Calu3 (cell line): ENCODE measurements around the gene BLTP3A. TPM values are rescaled to one million over a fixed set of nuclear protein-coding genes. Genes with fewer than 3 reads are reported as not detected.

Experiments used
- BruUV-seq: library from RNA; stranded (reverse); fragments of 400-500 nt; replicated peaks from 2 replicates; lab custom pipeline; 2021; lab: Mats Ljungman, UMichigan
- CTCF ChIA-PET: fragments of 300-600 bp; sonication (Branson Sonifier 250); formaldehyde crosslinking; loops from one replicate; lab custom pipeline; 2022; ENCODE audit warnings: antibody characterized with exemption; lab: Charles Lee
- DNase-seq: peaks from one replicate; pipeline ENCODE4 v3.0.0; 2022
- H3K27ac Mint-ChIP-seq: one replicate; pipeline ENCODE4 v1.8.0; 2022; ENCODE audit warnings: mixed read lengths; ENCODE audit not compliant: unreplicated experiment
- H3K27me3 Mint-ChIP-seq: one replicate; pipeline ENCODE4 v1.8.0; 2022; ENCODE audit warnings: mixed read lengths; ENCODE audit not compliant: unreplicated experiment
- H3K36me3 Mint-ChIP-seq: one replicate; pipeline ENCODE4 v1.8.0; 2022; ENCODE audit warnings: mild to moderate bottlenecking, moderate library complexity, mixed read lengths; ENCODE audit not compliant: insufficient read depth, unreplicated experiment
- H3K4me1 Mint-ChIP-seq: one replicate; pipeline ENCODE4 v1.8.0; 2022; ENCODE audit warnings: mild to moderate bottlenecking, low read depth, mixed read lengths; ENCODE audit not compliant: unreplicated experiment
- H3K4me3 Mint-ChIP-seq: one replicate; pipeline ENCODE4 v1.8.0; 2022; ENCODE audit warnings: mild to moderate bottlenecking, low read depth, moderate library complexity, mixed read lengths; ENCODE audit not compliant: unreplicated experiment
- H3K9me3 Mint-ChIP-seq: one replicate; pipeline ENCODE4 v1.8.0; 2022; ENCODE audit warnings: low read depth, mixed read lengths; ENCODE audit not compliant: unreplicated experiment
- CTCF ChIP-seq: fragments of 200-600 bp; IDR thresholded peaks from one replicate; pipeline ENCODE4 v1.8.0; 2022; ENCODE audit warnings: antibody characterized with exemption; ENCODE audit not compliant: unreplicated experiment
- intact Hi-C: fragments of 100-400 bp; cut with micrococcal nuclease; formaldehyde crosslinking; loops from one replicate; pipeline ENCODE4 v1.10.0; 2022; ENCODE audit not compliant: unreplicated experiment
- total RNA-seq: library from RNA; stranded (reverse); gene quantifications from 2 replicates; pipeline ENCODE4 v1.2.3, GENCODE V29; 2022

BLTP3A gene
- total RNA-seq, 1 experiment from 2014 or later, result 33.4 TPM

GRCh38 chr6:34832942-34833341, 41.1 kb downstream of the BLTP3A start:
- Mint-ChIP-seq H3K4me3 (no peak overlapping the region), H3K27ac (no peak overlapping the region), H3K4me1 (no peaks in the 10 kb centered on the region), H3K9me3 (no peaks in the 10 kb centered on the region), H3K27me3 (no peaks in the 10 kb centered on the region), H3K36me3 (peaks cover 37% of the 10 kb centered on the region)
- CTCF ChIA-PET, result interaction anchor here (0.7 kb wide), 1 partner anchor 137 kb away, joined by 8 read pairs; no protein-coding TSS in a partner anchor
- BruUV-seq, result no TSS peak
- intact Hi-C loops, result no loop called here
- no peak for TF ChIP-seq CTCF
- DNase-seq, result no peak

- Mint-ChIP-seq H3K27me3 (no peaks in the 10 kb centered on the region), H3K9me3 (no peaks in the 10 kb centered on the region), H3K36me3 (peaks cover 57% of the 10 kb centered on the region), H3K27ac (no peak overlapping the region), H3K4me3 (no peak overlapping the region), H3K4me1 (no peaks in the 10 kb centered on the region)
- CTCF ChIA-PET, result no interaction called here
- TF ChIP-seq CTCF, result no peak
- intact Hi-C loops, result no loop called here
- BruUV-seq, result no TSS peak
- no peak for DNase-seq
Measured at GRCh38 chr6:34834789-34835518, 43.1 kb downstream of the BLTP3A start.

- TF ChIP-seq CTCF, result no peak
- Mint-ChIP-seq H3K36me3 (peaks cover 58% of the 10 kb centered on the region), H3K4me1 (no peaks in the 10 kb centered on the region), H3K9me3 (no peaks in the 10 kb centered on the region), H3K27ac (no peak overlapping the region), H3K27me3 (no peaks in the 10 kb centered on the region), H3K4me3 (no peak overlapping the region)
- intact Hi-C loops, result no loop called here
- CTCF ChIA-PET, result no interaction called here
- BruUV-seq, result no TSS peak
- no peak for DNase-seq
Measured at GRCh38 chr6:34836008-34836407, 44.1 kb downstream of the BLTP3A start.

DNA sequence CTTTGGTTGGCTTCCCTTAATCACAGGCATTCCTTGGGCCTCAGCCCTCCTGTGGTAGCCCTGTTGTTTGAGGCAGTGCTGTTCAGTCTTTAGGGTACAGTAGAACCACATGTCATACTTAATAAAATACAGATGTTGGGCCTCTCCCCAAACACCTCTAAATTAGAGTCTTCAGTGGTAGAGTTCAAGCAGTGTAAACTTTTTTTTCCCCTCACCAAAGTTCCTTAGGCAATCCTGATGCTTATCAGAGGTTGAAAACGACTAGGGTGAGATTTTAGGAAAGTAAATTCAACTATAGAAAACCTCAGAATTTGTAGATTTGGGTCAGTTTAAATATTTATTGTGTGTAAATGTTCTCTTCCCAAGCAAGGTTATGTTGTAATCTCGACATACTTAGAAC, 44.6 kb downstream of the BLTP3A start:
- CTCF ChIA-PET, result no interaction called here
- peaks cover 56% of the 10 kb centered on the region for H3K36me3 Mint-ChIP-seq

More for the DNA sequence above, 44.6 kb downstream of the BLTP3A start:
- intact Hi-C loops, result no loop called here
- H3K9me3 Mint-ChIP-seq, result no peaks in the 10 kb centered on the region
- no peaks in the 10 kb centered on the region for H3K4me1 Mint-ChIP-seq
- BruUV-seq, result no TSS peak
- no peak for DNase-seq
- no peak overlapping the region for H3K27ac Mint-ChIP-seq
- no peaks in the 10 kb centered on the region for H3K27me3 Mint-ChIP-seq
- TF ChIP-seq CTCF, result no peak
- H3K4me3 Mint-ChIP-seq, result no peak overlapping the region
